ENCODE data around the gene CLEC2L.

DNA sequence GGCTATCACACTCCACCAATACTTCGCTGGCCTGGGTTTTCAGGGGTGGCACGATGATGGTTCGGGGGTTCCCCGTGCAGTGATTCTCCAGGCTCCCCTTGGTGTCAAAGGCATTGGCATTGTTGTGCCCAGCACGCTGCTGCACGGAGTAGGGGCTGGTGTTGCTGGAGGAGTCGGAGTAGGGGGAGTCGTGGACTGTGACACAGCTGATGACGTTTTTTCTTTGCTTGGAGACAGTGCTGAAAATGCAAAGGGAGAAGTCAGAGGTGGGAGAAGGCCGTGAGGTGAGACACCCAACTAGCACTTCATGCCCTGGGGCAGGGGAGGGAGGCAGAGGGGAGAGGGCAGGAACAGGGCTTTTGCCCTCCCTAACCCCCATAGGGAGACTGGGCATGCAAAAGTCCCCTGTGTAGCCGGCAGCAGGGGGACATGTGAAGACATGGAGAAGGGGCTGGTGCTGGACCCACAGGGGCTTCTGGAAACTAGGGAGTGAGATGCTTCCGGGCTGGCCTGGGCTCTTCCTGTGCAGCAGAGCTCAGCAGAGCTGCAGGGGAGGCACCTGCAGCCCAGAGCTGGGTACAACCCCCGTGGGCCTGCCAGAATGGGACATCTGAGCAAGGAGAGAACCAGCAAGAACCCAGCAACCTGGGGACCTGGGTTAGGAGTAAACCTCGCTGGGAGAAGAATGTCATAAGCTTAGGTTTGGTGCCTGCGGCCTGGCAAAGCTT is 60.5 kb downstream of the CLEC2L start:
- no peak for TF ChIP-seq NRF1 (IDR thresholded peaks at IDR 0.05; ENCODE audit: low read depth, low read length)
- TF ChIP-seq, protein P1, sequence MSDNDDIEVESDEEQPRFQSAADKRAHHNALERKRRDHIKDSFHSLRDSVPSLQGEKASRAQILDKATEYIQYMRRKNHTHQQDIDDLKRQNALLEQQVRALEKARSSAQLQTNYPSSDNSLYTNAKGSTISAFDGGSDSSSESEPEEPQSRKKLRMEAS (IDR thresholded peaks at IDR 0.05) = no peak
- TF ChIP-seq RXRA (IDR thresholded peaks at IDR 0.05; ENCODE audit: insufficient read depth, low read depth, low read length) = no peak
- TF ChIP-seq EP300 (IDR thresholded peaks at IDR 0.05; ENCODE audit: borderline replicate concordance in 1 of 2, low read depth in 2 of 2, low read length in 2 of 2) = no peak
- no peak for TF ChIP-seq PHF8 (conservative IDR thresholded peaks at IDR 0.05; ENCODE audit: low read depth, low read length)
- TF ChIP-seq, protein P2, sequence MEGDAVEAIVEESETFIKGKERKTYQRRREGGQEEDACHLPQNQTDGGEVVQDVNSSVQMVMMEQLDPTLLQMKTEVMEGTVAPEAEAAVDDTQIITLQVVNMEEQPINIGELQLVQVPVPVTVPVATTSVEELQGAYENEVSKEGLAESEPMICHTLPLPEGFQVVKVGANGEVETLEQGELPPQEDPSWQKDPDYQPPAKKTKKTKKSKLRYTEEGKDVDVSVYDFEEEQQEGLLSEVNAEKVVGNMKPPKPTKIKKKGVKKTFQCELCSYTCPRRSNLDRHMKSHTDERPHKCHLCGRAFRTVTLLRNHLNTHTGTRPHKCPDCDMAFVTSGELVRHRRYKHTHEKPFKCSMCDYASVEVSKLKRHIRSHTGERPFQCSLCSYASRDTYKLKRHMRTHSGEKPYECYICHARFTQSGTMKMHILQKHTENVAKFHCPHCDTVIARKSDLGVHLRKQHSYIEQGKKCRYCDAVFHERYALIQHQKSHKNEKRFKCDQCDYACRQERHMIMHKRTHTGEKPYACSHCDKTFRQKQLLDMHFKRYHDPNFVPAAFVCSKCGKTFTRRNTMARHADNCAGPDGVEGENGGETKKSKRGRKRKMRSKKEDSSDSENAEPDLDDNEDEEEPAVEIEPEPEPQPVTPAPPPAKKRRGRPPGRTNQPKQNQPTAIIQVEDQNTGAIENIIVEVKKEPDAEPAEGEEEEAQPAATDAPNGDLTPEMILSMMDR (IDR thresholded peaks at IDR 0.05; ENCODE audit: control extremely low read depth in 1 of 3, insufficient read depth in 1 of 3, low read depth in 1 of 3, low read length in 3 of 3) = no peak
- no peak for TF ChIP-seq EZH2 (IDR thresholded peaks at IDR 0.05; ENCODE audit: low read depth, low read length, severe bottlenecking)
- TF ChIP-seq, protein P3, sequence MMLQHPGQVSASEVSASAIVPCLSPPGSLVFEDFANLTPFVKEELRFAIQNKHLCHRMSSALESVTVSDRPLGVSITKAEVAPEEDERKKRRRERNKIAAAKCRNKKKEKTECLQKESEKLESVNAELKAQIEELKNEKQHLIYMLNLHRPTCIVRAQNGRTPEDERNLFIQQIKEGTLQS (IDR thresholded peaks at IDR 0.05; ENCODE audit: insufficient read depth, low read depth, low read length) = no peak
- TF ChIP-seq CREB1 (IDR thresholded peaks at IDR 0.05) = no peak
- no peak for TF ChIP-seq ZNF274 (IDR thresholded peaks at IDR 0.05; ENCODE audit: borderline replicate concordance, extremely low read depth, low read length)
- no peak for TF ChIP-seq GABPA (IDR thresholded peaks at IDR 0.05; ENCODE audit: borderline replicate concordance, insufficient read depth, low read length)
- no peak for TF ChIP-seq RAD21 (IDR thresholded peaks at IDR 0.05 in 1 of 2, conservative IDR thresholded peaks at IDR 0.05 in 1 of 2; ENCODE audit: low read depth in 2 of 2, low read length in 2 of 2)
- no peak for TF ChIP-seq SRF (IDR thresholded peaks at IDR 0.05; ENCODE audit: low read depth, low read length)

Data from H1 (cell line).